HG02610 (cell line): ENCODE measurements around the gene HLX.

Experiments
- ATAC-seq: cut with Tn5 transposase; IDR thresholded peaks from one replicate; pipeline ENCODE4 v1.9.1; 2021; ENCODE audit warnings: mild to moderate bottlenecking, moderate library complexity; ENCODE audit not compliant: unreplicated experiment

Gene HLX

DNA sequence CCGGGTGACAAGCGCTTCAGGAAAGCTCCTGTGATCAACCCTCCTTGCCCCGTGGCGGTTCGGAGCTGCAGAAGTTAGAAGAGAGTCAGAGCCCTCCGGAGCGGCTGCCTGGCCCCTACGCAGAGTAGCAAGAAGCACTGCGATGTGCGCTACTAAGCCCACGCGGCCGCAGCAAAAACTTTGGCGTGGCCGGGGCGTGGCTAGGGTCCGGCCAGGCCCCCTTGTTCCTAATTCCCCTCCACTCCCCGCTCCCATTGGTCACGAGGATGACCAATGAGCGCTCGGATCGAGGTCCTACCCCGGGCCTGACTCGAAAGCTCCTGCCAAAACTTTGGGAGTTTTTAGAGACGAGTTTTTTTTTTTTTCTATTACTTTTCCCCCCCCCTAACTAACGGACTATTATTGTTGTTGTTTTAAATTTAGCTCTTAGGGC lies at the start of gene HLX:
Gene HLX (plus strand): TSS at position 368 of the 433 bp plus-strand sequence. CDS start 415 bp downstream, outside the sequence.
- peak; percentile 29 for ATAC-seq

DNA sequence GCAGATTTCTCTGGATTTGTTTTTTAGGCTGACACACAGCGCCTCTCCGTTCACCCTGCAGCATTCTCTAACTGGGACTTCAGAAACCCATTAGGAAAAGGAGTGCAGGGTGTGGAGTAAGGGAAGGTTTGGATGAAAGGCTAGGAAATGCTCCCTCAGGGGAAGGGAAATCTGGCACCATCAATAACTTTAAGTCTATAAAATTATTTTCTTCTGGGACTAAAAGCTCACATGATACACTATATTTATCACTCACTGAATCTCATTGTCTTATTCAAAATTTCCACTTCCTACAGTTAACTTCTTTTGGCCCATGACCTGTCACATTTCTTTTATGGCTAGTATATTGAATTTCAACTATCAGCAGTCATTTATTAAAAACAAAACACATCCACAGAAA lies 45.8 kb upstream of the HLX start:
- no peak for ATAC-seq

GRCh38 chr1:220834155-220834870 lies 44.9 kb upstream of the HLX start:
- no peak for ATAC-seq

DNA sequence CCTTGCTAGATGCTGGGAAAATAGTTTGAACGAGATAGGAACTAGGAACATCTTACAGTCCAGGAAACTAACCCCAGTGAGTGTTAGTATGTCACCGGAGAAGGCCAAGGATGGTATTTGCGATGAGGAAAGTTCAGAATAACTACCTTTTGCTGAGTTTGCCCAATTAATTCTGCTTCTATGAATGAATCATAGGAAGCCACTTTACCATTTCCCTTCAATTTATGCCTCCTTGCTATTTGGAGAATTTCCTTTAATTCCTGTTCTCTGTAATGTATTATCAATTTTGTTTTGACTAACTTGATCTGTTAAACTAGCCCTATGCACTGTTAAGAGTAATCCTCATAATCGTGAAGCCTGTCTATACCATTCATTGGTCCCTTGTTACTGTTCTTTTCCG lies 40.7 kb upstream of the HLX start:
- ATAC-seq: no peak

GRCh38 chr1:220839474-220839873 lies 39.8 kb upstream of the HLX start:
- ATAC-seq: no peak

DNA sequence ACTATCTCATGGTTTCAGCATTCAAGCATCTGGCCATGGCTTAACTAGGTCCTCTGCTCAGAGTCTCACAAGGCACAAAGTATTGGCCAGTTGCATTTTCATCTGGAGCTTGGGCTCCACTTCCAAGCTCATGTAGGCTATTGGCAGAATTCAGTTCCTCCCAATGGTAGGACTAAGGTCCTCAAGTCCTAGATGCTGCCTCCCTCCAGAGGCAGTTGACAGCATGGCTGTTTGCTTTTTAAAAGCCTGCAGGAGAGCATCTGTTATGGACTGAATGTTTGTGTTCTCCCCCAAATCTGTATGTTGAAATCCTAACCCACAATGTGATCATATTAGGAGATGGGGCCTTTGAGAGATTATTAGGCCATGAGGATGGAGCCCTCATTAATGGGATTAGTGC lies 38.0 kb upstream of the HLX start:
- ATAC-seq: no peak

GRCh38 chr1:220843481-220844011 lies 35.7 kb upstream of the HLX start:
- no peak for ATAC-seq

GRCh38 chr1:220852408-220852807 lies 26.8 kb upstream of the HLX start:
- ATAC-seq: no peak

DNA sequence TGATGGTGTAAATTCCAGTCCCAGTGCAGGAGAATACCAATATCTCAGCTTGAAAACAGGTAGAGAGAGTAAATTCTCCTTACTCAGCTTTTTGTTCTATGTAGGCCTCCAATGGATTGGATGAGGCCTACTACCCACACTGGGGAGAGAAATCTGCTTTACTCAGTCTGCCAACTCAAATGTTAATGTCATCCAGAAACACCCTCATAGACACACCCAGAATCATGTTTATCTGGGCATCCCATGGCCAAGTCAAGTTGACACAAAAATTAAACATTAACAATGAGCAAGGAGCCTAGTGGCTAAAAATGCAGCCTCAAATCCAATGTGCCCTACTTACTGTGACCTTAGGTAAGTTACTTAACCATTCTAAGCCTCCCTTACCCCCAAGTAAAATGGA lies 6.9 kb upstream of the HLX start:
- ATAC-seq: no peak

DNA sequence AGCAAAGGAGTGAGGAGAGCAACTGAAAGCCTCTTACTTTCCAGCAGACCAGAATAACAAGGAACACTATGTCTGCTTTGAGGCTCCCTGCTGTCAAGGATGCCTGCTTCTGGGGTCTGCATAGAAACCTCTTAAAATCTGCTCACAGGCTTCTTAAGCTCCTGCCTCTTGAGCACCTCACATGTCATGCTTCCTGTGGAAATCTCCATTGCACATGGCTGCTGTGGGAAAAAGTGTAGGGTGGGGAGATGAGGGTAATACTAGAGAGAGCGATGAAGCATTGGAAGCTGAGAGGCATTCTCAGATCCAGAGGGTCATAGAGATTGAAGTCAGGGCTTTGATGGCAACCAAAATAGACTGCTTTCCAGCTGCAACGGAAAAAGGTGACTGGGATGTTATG lies 6.2 kb upstream of the HLX start:
- ATAC-seq: no peak

- no peak for ATAC-seq
Measured at GRCh38 chr1:220873868-220874655, 5.2 kb upstream of the HLX start.

DNA sequence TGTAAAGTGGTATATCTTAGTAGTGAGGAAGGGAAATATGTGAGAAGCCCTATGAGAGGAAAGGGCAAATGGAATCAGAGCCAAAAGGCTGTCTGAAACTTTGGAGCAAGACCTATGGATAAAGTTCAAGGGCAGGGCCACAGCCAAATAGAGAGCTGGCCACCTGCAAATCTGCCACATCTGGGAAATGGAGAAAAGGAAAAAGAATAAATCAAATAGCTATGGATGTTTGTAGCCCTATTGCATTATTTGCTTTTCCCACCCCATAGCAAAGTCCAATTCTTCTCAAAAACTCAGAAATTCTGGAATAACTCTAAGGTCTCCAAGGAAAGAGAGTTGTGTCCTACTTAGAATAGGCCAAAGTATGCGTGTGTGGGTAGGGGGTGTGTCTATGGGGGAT lies 4.0 kb upstream of the HLX start:
- ATAC-seq: no peak

DNA sequence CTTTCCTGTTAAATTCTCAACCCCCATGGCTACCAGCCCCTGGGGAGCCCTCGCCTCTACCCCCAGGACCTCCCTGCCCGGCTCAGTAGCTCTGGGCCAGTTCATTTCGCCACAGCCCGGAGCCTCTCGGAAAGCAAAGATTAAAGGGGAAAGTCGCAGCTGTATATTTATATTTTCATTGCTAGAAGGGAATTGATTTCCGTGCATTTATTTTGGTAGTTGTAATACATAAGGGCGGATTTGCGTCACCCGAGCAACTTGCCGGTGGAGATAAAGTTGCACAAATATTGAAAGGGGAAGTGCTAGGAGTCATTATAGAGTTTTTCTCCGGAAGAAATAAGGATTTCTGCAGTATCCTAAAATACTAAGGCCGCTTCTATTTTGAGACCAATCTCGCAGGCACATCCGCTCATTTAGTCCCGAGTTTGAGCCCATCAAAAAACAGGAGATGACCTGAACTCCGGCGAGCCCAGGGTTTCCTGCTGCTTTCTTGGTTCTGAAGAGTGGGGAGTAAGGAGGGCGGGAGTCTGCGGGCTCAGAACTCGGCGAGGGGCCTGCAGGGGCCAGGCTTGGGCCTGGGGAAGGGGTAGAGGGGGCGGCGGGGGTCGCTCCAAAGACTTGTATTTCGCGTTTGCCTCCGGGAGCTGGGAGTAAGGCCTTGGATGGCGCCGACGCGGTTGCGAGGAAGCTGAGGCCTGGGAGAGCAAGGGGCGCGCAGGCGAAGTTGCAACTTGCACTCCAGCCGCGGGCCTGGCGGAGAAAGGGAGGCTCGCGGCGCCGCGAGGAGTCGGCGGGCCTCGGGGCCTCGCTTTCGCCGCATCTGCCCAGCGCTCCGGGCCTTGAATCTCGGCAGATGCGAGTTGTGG lies 2.5 kb upstream of the HLX start:
- no peak for ATAC-seq

DNA sequence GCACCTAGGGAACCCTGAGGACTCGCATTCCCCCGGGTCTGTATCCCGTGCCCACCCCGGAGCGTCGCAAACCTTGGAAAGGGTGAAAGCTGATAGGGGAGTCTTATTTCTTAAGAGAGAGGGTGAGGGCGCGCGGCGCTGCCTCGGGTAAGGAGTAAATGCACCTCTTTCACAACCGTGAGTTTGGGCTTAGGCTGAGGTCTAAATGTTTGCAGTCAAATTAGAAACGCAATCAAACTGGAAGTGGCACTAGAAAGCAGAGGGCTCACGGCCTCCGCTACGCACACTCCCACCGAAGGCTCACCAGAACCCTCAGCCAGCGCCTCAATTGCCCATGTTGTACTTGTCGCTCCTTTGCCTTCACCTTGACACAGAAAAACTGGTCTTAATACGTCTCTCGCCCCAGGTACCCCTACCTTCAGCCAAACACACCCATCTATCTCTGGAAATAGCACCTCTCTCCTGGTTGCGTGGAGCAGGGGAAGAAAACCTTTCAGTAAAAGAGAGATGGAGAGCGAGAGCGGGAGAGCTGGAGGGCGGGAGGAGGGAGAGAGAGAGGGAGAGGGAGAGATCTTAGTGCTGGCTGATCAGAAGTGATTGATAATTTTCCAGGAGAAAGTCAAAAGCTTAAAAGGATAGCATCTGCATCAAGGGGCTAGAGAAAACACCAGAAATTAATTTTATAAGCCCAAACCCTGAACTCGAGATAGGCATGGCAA lies 1.7 kb upstream of the HLX start:
- no peak for ATAC-seq

GRCh38 chr1:220878191-220879075 lies 810 bp upstream of the HLX start:
- ATAC-seq: peak; percentile 33

- no peak for ATAC-seq
Measured at GRCh38 chr1:220879509-220880361, 492 bp downstream of the HLX start.

DNA sequence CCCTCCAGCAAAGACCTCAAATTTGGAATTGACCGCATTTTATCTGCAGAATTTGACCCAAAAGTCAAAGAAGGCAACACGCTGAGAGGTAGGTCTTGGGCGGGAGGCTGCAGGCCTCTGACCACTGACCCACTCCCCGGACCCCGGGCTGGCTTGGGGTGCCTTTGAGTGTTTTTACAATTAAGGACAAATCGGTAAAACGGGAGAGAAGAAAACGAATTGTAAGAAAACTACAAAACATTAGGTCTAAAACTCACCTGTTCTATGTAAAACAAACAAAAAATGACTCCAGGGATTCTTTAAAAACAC lies 1.1 kb downstream of the HLX start:
- no peak for ATAC-seq

GRCh38 chr1:220880726-220881506 lies 1.7 kb downstream of the HLX start:
- ATAC-seq: no peak
